HTR-8/SVneo (cell line): ENCODE data around the gene DLD.
"Not testable (repeated sequence)": the region's sequence is repeated elsewhere in the genome, so short reads cannot be mapped to it uniquely, and the experiment has no call there.

Source experiments
- DNase-seq: peaks from one replicate; pipeline ENCODE4 v3.0.0; 2011; ENCODE audit warnings: low spot score, mixed read lengths; ENCODE audit not compliant: insufficient read length
- FAIRE-seq: peaks from 2 replicates; lab custom pipeline; 2011; peaks lifted over from hg19 to GRCh38; lab: Jason Lieb, UNC

The DLD gene

GRCh38 chr7:107874111-107874510 is 16.9 kb upstream of the DLD start:
- DNase-seq, result no peak
- FAIRE-seq, result no peak

DNA sequence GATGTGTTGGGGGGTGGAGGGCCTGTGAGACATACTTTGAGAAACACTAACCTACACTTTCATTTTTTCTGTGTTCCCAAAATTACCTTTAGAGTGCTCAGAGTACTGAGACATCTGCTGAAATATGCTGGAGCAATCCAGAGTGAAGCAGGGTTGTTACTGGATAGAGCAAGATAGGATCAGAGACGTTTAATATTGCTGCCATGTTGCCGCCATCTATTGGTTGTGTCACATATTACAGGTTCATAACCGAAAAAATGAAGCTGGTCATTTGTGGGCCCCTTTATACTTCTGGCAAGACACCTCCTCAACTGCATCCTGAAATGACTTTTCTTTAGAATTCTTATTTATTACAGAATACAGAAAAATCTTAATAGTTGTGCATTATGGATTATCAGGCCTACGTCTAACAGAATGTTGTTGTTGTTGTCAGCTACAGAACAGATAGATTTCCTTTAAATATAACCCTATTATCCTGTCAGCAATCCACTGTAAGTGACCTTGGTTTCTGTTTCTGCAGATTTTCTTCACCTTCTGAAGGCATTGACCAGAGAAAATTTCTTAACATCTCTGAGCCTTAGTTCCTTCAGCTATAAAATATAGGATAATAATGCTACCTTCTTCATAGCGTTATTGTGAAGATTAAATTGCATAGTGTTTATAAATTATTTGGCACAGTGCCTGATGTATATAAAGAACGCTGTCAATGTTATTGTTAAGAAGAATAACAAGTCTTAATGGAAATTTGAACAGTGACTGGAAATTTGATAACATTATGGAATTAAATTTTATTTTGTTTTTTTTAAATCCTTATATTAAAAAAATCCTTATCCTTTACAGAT is 16.2 kb upstream of the DLD start:
- FAIRE-seq, result no peak
- DNase-seq, result peak; percentile 51

DNA sequence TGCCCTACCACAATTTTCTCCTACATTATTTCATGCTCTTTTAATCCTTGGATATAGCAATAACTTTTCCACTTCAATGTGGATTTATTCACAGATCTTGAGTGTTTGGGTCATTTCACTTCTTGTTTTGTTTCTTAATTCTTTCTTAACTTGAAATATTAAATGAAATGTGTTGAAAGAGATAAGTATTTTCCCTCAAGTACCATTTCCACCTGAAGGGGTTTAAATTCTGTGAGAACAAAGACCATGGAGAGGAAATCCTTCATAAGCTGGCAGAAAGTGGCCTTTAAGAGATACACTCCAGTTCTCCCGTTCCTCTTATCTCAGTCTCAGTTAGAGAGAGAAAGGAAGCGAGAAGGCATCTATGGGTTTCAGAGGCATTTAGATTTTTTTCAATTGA is 14.1 kb upstream of the DLD start:
- FAIRE-seq, result no peak
- DNase-seq, result no peak

- FAIRE-seq, result no peak
- no peak for DNase-seq
These were observed 13.1 kb upstream of the DLD start for GRCh38 chr7:107877731-107878382.

- FAIRE-seq (no peak), DNase-seq (no peak)
These were observed 12.3 kb upstream of the DLD start for GRCh38 chr7:107878636-107879035.

GRCh38 chr7:107879400-107880035 is 11.5 kb upstream of the DLD start:
- peak; percentile 43 for DNase-seq
- no peak for FAIRE-seq

DNA sequence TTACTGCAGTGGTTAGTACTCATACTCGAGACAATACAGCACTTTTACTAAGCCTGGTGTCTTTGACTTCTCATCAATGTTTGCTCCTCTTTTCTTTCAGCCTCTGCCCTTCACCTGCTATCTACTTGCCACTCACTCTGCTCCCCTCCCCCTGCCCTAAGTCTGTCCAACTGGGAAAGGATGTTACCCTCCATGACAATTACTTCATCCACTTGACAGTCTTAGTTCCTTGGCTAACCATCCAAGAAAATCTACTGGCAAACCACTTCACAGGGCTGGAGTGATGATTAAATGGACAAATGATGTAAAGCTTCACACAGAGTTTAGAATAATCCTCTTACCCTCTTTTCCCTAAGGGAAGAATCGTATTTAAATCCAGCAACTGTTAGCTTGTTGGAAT is 8.2 kb upstream of the DLD start:
- DNase-seq, result no peak
- FAIRE-seq, result no peak

GRCh38 chr7:107884066-107884818 is 6.7 kb upstream of the DLD start:
- no peak for FAIRE-seq

GRCh38 chr7:107887827-107888226 is 3.2 kb upstream of the DLD start:
- DNase-seq, FAIRE-seq: not testable (repeated sequence)

More at GRCh38 chr7:107884066-107884818, 6.7 kb upstream of the DLD start:
- no peak for DNase-seq

GRCh38 chr7:107889992-107890391 is 991 bp upstream of the DLD start:
- DNase-seq (no peak), FAIRE-seq (no peak)

DNA sequence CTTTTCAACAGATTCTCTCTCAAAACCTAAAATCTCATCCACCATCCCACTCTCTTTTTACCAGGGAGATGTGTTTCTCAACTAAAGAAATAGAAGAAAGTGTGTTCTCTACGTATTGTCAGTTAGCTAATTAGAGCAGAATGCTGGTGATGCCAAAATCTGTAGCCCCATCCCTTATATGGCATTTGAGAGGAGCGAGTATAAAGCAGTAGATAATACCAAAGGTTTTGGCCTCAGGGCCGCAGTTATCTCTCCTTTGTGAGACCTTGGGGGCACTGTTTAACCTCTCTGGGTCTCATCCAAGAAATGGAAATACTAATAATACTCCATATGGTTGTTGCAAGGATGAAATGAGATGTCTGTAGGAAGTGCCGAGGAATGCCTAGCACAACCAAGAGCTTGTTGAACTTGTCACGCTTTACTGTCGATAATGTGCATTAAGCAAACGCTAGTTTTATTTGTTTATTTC is 456 bp upstream of the DLD start:
- no peak for FAIRE-seq

DNA sequence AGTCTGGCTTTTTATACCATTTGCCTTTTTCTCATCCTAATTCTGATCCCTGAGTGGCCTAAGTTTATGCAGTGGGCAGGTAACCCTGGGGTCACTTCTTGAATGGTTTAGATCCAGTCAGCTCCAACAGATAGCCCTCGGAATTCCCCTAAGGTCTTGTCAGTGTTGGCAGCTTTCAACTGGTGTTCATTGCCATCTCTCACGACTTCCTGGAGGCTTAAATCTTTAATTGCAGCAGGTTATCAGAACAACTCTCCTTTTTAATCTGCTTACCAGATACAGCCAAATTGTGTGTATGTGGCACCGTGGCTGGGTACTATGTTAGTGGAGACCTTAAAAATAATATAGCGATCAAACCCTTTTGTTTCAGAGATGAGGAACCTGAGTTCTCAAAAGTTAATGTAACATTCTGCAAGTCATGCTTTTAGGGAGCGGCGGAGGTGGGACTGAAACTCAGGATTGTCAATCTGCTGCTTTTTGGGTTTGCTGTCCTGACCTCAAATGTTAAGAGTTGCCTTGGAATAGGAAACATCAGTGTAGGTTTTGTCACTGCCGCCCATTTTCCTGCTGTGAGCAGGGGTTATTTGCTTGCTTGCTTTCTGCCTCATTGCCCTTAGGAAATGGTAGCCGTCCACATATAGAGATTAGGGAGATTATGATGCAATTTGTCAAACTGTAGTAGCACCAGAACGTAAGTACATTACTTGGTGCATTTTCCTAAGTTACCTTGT is 818 bp downstream of the DLD start:
- no peak for DNase-seq
- no peak for FAIRE-seq

More for the DNA sequence above, 456 bp upstream of the DLD start:
- DNase-seq, result no peak

- FAIRE-seq, DNase-seq: not testable (repeated sequence)
These were observed 1.4 kb downstream of the DLD start for GRCh38 chr7:107892367-107892741.

DNA sequence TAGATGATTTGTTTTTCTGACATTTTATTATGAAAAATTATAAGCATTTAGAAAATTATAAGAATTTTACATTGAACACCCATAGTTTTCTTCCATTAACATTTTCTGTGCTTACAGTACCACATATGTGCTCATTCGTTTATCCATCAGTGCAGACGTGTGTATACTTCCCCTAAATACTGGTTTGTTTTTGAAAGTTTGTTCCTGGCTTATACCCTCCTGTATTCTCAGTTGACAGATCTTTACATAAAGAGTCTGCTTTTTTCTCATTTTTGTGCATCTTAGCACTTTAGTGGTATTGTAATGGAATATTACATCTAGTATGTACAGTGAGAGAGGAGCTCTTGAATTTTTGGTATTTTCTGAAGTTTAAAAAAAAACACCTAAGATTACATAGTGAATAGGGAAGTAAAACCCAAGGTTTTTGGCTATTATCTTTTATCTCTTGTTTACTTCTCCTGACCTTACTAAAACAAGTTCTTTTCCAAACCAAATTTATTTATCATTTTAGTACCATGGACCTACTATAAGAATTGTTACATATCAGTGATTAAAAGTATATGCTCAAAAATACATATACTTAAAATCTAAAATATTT is 8.1 kb downstream of the DLD start:
- FAIRE-seq (no peak), DNase-seq (no peak)

DNA sequence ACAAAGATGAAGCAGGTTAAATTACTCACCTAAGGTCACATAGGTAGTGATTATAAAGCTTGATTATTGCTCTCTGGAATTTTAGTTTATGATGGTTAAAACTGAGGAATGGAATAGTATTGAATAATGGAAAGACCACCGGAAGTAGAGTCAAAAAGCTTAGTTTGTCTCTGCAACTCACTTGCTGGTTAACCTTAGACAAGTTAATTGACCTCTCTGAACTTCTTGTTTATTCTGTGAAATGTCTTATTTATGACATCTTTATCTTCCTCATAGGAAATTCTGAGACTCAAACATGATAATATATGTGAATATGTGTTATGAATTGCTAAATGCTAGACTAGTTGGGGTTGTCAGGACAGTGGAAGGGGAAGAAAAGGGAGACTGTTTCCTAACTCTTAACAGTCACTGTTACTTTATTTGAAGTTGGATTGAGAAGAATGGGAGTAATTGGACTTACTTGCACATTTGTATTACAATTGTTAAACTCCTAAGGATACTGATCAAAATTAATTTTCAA is 9.6 kb downstream of the DLD start:
- no peak for DNase-seq

DNA sequence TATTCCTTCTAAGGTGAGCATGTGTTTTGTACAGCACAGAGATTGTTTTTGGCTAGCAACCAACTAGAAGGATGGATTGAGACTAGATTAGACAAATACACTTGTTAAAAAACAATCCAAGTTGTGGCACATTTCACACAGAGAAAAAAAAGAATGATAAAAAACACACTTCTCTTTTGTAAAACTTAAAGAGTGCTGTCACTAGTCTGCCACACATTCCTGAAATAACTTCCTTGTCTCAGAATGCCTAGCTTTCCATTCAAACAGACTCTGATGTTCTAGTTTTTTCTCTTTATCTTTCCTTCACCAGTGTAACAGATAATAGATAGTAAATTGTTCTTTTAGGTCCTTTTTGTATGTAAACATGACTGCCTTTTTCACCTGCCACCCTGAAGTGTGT is 11.4 kb downstream of the DLD start:
- FAIRE-seq (no peak), DNase-seq (no peak)

More for the DNA sequence above, 9.6 kb downstream of the DLD start:
- FAIRE-seq, result no peak

- no peak for FAIRE-seq
These were observed 16.8 kb downstream of the DLD start for GRCh38 chr7:107907790-107908189.

GRCh38 chr7:107909445-107909844 is 18.5 kb downstream of the DLD start:
- DNase-seq (no peak), FAIRE-seq (no peak)

More at GRCh38 chr7:107907790-107908189, 16.8 kb downstream of the DLD start:
- DNase-seq, result no peak

- DNase-seq, result no peak
- FAIRE-seq, result no peak
These were observed 21.0 kb downstream of the DLD start for GRCh38 chr7:107911981-107912380.
